HG02571 (cell line): ENCODE measurements around the gene SLF2.

Experiments used
- ATAC-seq: cut with Tn5 transposase; IDR thresholded peaks from one replicate; pipeline ENCODE4 v1.9.1; 2021; ENCODE audit warnings: mild to moderate bottlenecking, moderate library complexity; ENCODE audit not compliant: unreplicated experiment

The SLF2 gene

DNA sequence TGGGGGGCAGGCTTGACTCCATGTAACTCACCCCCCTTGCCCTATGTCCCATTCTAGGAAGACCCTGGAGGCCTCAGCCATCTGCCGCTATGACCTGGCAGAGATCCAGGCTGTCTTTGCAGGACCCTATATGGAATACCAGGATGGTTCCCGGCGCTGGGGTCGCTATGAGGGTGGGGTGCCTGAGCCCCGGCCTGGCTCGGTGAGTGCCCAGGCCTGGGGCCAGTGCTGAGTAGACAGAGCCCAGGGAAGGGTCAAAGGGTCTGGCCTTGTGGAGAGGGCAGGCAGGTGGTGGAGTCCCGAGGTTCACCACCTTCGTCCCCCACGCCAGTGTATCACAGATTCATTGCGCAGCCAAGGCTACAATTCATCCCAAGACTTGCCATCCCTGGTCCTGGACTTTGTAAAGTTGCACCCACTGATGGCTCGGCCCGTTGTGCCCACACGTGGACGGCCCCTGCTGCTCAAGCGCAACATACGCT lies 67.1 kb downstream of the SLF2 start:
- ATAC-seq: no peak

DNA sequence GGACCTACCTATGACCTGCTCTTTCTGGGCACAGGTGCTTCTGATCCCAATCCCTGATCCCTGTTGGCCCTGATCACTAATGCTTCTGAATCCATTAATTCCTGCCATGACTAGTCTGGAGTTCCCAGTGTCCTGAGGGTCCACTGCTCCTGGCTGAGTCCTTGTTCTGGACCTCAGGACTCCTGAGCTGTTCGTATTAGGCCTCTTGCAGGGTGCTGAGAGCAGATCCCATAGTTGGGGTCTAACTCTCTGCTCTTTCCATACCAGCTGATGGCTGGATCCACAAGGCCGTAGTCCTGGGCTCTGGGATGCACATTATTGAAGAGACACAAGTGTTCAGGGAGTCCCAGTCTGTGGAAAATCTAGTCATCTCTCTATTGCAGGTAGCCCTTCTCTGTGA lies 67.5 kb downstream of the SLF2 start:
- no peak for ATAC-seq

DNA sequence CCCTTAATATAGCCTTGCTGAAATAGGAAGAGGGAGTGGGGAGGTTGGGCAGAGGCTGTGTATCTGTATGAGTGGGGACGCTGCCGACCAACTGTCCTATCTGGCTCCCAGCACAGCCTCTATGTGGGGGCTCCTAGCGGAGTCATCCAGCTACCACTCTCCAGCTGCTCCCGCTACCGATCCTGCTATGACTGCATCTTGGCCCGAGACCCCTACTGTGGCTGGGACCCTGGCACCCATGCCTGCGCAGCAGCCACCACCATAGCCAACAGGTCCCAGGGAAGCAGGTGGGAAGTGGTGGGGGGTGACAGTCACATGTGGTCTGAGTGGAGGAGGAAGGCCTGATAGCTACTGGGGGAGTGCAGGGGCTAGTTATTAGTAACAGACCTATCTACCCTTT lies 67.9 kb downstream of the SLF2 start:
- ATAC-seq: no peak

DNA sequence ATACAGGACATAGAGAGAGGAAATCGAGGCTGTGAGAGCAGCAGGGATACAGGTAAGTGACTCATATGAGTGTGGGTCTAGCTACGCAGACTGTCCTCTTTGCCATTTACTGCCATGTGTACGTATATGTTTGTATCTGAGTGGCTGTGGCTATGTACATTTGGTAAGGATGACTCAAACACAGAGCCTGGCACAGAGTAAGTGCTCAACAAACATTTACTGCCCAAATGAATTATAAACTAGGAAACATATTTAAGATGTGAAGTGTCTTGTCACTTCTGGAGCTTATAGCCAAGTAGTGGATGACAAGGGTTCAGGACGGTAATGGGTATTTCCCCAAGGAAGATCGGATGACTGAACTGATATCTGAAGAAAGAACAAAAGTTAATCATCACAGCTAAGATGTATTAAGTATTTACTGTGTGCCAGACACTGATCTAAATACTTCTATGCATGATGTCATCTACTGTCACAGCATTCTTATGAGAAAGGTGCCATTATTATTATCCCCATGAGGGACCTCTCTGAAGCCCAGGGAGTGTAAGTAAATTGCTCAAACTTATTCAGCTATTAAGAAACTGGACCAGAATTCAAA lies 68.5 kb downstream of the SLF2 start:
- ATAC-seq: no peak

DNA sequence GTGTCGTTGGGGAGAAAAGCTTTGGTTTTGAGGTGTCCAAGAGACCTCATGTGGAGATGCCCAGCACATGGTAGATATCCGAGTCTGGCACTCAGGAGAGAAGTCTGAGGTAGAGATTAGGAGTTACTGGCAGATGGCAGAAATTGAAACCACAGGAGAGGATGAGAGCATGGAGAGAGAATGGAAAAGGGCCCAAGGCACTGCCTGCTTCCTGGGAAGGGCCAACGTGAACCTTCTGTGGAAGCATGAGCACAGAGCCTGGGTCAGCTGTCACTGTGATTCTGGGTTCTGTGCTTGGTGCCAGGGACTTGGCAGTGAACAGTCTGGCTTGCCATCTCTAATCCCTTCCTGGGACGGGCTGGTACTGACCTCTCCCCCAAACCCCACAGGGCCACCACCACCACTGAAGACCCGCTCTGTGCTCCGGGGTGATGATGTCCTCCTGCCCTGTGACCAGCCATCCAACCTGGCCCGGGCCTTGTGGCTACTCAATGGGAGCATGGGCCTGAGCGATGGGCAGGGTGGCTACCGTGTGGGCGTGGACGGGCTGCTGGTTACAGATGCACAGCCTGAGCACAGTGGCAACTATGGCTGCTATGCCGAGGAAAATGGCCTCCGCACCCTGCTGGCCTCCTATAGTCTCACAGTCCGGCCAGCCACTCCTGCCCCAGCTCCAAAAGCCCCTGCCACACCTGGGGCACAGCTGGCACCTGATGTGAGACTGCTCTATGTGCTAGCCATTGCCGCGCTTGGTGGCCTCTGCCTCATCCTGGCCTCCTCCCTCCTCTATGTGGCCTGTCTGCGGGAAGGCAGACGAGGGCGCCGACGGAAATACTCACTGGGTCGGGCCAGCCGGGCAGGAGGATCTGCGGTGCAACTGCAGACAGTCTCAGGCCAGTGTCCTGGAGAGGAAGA lies 70.4 kb downstream of the SLF2 start:
- ATAC-seq: no peak

DNA sequence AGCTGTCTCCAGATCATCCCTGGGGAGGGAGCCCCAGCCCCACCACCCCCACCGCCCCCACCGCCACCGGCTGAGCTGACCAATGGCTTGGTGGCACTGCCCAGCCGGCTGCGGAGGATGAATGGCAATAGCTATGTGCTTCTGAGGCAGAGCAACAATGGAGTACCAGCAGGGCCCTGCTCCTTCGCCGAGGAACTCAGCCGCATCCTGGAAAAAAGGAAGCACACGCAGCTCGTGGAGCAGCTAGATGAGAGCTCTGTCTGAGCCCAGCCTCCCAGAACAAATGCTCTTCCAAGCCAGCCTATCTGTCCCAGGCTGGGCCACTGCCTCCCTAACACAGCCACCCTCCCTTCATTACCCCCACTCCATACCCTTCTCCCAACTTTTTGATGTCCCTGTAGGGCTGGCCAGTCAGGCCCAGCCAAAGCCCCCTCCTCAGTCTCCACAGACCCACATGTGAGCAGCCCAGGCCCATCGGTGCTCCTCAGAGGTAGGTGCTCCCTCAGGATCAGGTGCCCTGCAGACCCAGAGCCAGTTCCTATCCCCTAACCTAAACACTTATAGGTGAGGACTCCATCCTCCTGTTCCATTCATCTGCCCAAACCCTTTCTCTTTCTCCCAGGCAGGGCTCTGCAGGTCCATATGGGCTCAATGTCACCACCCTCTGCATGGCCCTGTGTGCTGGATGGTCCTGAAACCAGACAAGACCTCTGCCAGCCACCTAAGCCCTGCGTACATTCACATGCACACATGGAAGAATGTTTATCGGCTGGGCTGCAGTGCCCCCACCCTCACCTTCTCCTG lies 71.3 kb downstream of the SLF2 start:
- no peak for ATAC-seq

DNA sequence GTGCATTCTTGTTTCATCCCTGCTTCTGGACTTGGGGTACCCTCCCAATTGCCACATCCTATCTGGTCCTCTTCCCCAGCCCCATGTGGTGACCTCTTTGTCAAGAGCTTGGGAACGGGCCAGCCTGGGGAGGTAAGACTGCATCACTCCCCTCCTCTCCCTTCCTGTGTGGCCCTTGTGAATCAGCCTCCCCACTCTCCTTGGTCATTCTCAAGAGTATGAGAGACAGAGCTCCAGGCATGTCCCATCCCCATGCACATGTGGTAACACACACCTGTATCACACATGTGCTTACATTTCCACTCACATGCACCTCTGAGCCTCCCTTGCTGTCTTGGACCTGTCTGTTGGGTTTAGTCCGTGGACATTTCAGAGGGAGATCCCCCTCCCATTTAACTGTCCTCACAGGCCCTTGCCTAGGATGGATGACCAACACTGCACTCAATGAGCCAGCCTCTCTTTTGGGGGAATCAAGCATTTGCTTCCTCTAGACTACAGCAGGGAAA lies 72.0 kb downstream of the SLF2 start:
- ATAC-seq: no peak

DNA sequence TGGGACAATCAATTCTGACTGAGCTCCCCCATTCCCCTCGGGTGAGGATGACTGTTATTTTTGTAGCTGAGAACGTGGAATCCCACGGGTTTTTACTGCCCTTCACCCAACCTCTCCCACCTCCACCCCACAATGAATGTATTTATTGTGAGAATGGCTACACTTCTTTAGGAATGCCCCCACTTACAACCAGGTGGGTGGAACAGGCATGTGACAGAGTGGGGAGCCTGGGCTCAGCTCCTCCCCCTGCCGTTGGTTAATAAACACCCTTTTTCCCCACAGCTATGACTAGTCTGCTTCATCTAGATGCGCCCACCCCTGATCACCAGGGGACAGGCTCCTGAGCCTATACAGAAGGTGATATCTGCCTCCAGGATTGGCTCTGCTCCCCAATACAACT lies 72.6 kb downstream of the SLF2 start:
- no peak for ATAC-seq

DNA sequence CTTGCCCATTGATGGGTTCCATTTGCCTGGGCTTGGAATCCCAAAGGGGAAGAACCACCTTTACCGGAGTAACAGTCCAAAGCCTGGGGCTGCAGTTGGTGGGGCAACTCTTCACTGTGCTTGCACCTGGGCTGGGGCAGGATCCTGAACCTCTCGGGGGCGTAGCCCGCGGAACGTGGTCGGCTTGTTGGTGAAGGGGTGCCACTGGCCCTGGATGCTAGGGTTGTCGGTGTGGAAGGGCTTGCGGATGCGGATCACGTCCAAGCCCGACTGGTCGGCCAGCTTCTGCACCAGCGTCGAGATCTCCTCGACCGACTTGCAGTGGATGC lies 73.8 kb downstream of the SLF2 start:
- ATAC-seq: no peak

DNA sequence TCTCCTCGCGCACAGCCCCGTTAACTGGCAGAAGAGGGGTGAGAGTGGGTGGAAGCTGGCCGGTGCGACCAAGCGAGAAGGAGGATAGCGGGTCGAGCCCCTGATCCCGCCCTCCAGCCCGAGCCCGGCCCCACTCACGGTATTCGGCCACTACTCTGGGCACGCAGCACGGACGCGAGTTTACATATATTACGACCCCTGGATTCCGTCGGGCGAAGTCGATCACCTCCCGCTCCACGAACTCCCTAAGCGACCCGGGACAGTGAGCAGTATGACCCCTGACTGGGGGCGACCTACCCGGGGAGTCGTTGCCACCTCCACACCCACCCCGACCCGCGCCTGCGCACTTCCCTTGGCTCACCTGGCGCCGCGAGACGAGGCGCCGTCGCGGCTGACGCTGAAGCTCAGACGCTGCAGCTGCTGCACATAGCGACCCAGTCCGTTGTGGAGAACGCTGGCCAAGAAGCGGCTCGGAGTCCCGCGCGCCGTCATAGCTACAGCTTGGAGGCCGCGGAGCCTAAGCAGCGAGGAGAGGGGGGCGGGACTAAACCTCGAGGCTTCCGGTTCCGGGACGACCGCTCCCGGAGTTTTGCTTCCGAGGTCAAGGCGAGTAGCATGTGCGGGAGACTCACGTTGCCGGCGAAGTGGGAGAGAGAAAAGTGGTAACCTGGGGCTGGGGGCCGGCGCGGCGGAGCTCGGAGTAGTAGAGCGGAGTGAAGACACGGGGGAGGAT lies 74.4 kb downstream of the SLF2 start, which contains the start of the genes MRPL43 and TWNK:
MRPL43 (minus strand) TSS at position 546 of the 733 bp plus-strand sequence; CDS start at position 492, 54 bp downstream.
TWNK (plus strand) TSS at position 592 of the 733 bp plus-strand sequence. CDS start 668 bp downstream, outside the sequence.
- peak; percentile 85 for ATAC-seq

DNA sequence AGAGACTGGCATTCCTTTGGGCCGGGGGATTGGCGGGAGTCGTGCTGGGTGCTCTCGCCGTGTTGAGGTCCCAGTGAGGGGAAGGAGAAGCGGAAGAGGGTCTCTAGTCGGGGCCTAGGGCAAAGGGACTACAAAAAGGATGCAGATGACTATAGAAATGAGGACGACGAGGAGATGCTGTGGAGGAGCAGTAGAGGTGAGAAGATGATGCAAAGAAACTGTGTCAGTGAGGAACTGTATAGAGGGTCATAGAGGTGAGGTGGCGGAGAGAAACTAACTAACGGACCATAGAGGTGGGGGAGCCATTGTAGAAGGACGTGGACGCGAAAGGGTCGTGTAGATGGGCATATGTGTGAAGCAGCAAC lies 74.9 kb downstream of the SLF2 start:
- no peak for ATAC-seq

DNA sequence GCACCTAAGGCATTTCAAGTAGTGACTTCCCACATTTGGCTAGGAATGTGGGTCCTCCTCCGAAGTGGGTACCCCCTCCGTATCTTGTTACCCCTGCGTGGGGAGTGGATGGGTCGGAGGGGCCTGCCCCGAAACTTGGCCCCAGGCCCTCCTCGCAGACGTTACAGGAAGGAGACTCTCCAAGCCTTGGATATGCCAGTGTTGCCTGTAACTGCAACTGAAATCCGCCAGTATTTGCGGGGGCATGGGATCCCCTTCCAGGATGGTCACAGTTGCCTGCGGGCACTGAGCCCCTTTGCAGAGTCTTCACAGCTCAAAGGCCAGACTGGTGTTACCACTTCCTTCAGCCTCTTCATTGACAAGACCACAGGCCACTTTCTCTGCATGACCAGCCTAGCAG lies 75.4 kb downstream of the SLF2 start:
- ATAC-seq: no peak

DNA sequence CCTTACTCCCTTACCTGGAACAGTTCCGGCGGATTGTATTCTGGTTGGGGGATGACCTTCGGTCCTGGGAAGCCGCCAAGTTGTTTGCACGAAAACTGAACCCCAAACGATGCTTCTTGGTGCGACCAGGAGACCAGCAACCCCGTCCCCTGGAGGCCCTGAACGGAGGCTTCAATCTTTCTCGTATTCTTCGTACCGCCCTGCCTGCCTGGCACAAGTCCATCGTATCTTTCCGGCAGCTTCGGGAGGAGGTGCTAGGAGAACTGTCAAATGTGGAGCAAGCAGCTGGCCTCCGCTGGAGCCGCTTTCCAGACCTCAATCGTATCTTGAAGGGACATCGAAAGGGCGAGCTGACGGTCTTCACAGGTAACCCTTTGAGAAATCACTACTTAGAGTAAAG lies 76.3 kb downstream of the SLF2 start:
- no peak for ATAC-seq

DNA sequence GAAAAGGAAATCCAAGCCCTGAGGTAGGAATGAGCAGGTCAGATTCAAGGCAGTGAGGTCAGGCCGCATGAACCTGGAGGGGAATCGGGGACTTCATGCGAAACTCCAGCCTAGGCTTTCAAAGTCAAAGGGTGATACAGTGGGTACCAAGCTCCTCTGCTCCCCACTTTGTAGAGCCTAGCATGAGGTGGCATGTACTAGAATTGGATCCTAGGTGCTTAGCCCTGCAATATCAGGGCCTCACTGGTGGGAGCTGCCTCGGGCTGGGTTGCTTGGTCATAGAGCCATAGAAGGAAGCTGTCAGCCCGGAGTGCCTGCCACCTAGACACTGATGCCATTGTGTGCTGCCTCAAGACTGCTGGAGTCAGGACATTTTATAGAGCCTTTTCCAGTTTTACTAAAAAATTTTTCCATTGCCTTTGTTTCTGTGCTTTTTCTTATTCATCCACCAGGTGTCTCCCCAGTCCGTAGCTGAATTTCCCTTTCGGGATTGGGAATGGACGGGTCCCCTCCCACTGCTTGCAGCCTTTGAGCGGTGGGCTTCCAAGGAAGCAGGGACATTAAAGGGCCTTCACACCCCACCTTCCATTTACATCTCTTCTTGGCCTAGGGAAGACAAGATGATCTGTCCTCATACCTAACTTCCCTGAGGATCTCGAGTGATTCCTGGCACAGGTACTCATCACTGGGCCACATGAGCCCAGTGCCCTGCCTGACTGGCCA lies 81.4 kb downstream of the SLF2 start:
- no peak for ATAC-seq

DNA sequence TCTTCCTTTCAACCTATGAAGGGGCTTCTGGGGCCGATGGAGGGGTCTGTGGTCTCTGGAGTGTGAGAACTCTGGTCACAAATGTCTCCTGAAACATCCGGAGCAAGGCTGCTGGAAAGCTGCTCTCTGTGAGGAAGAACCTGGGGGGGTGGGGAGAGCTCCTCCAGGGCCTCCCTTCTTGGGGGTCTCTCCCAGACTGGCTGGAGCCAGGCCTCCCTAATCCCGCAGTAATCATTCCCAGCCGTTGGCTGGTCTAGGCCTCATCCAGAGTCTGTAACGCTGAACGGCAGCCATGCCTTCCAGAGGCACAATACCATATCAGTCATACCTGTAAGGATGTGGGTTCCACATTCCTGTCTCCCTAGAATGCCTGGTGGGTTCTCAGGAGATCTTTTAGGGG lies 82.4 kb downstream of the SLF2 start:
- no peak for ATAC-seq

DNA sequence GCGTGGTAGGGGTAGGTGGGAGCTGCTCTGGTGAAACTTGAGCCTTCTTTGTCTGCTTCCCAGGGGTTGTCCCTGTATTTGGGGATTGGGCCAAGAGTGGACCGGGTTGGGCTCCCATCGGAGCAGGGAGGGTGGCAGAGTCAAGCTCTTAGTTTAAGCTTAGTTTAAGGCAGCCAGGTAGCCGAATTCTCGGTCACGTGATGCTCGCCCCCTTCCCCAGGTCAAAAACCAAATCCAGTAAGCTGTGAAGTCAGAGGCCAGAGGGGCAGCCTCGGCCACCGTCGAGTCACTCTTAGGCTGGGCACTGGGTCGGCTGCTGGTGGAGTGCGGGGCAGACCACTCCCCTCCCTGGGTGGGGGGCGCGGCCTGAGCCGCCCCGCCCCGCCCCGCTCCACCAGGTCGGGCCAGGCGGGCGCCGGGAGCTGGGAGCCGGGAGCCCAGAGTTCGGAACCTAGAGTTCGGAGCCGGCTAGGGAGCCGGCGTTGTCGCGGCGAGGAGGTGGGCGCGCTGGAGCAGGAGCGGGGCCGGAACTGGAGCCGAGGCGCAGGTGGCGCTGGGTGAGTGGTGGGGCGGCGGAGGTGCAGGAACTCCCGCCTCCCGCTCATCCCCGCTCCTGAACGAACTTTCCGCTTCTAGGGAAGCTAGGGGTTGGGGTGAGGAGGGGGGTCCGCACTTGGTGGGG lies 84.1 kb downstream of the SLF2 start:
- ATAC-seq: no peak

DNA sequence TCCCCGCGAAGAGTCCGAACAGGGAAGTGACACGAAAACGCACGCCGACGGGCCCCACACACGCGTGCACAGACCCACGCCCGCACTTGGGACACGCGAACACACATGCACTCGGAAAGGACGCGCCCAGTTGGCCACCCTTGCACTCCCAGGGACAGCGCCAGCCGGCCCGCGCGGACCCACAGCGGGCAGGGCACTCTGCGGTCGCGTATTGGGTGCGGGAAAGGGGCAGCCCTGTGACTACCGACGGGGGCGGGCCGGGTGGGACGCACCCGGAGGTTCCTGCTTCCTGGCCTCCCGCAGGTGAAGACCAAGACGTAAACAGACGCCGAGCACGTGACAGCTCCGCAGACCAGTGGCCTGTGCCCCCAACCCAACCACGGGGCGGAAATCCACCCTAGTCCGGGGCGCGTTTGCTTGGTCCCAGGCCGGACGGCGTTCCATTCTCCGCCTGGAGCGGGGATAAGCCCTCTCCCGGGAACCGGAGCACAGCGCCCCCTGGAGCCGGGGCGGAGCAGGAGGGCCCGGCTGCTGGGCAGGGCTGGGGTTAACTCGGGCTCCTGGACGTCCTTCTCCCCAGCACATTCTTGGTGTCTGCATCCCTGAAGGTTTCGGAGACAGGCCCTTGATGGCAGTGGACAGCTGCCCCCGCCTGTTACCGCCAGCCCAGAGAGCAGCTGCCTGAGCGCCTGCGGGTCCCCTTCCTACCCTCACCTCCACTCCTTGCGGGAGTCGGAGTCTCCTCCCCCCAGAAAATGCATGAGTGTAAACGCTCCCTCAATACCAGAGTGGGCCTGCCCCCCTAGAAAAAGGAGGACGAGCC lies 84.8 kb downstream of the SLF2 start:
- no peak for ATAC-seq

DNA sequence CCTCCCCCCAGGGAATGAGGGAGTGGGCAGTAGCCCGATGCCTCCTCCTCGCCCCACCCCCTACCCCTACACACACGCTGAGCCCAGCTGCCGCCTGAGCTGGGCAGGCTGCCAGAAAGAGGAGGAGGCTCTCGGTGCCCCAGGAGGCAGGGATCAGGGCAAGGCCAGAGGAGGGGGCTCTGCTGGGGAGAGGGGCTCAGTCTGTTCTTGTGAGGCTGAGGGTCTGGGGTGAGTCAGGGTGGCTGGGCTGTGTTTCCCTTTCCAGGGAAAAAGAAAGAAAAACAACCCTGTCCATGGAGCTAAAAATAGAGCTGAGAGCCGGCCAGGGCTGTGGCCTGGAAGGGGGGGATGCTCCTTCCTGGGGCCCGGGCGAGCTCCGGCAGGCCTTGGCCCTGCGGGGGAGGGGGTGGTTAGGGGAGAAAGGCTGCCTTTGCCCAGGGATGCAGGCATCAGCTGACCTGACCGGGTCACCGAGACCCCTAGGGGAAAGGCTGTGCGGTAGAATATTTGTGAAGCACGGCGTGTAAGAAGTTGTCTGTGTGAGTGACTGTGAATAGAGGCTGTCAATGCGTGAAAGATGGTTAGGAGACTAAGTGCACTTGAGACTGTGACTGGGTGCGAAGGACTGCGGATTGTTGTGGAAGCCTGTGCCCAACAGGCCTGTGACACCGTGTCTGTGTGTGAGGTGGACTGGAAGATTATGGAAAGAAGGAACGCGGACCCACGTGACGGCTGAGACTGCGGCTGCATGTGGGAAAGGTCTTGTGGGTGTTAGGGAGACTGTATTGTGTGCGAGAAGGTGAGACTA lies 85.6 kb downstream of the SLF2 start:
- ATAC-seq: peak; percentile 28
